Measurements from ENCODE around the gene KIAA1671. TPM values are rescaled to one million over a fixed set of nuclear protein-coding genes. Genes with fewer than 3 reads are reported as not detected.

The KIAA1671 gene
- total RNA-seq, 1 experiment from 2014 or later, result 18.6 TPM

DNA sequence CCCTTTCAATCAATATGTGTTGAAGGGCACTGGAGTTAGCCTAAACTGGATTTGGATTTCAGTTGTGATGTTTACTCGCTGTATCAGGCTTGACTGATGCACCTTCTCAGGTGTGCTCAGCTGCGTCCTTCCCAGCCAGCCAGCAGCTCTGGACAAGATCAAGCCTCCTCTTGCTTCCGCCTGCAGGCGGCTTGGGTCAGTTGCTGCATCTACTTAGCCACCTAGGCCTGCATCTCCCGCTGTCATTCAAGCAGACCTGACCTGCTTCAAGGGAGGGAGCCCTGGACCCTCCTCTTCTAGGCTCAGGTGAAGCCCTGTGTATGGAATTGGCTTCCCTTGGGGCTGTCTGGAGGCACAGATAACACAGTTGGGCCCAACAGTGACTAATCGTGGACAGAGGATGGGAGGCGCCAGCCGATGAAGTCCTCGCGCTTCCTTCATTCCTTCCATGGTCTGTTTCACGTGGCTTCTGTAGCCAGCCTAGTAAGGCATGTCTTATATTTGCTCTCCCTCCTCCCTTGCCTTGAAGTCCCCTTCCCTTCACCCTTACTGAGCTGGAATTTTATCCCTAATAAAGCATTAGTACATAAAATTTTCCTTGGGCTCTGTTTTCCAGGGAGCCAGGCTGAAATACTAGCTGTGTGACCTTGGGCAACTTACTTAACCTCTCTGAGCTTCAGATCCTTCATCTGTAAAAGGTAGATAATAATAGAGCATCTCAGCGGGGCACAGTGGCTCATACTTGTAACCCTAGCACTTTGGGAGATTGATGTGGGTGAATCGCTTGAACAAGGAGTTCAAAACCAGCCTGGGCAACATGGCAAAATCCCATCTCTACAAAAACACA is 3.9 kb upstream of the KIAA1671 start:
- no peaks in the 10 kb centered on the region for H3K27me3 ChIP-seq (ENCODE audit: low read length)
- no peaks in the 10 kb centered on the region for H3K9me3 ChIP-seq (ENCODE audit: low read length)
- DNase-seq, result no peak
- intact Hi-C loops (cut with micrococcal nuclease), result no loop called here
- no peak overlapping the region for H2AFZ ChIP-seq (ENCODE audit: low read length)
- H3K79me2 ChIP-seq (ENCODE audit: low read length), result peaks cover 9% of the 10 kb centered on the region
- H3K27ac ChIP-seq (ENCODE audit: low read length), result no peak overlapping the region
- H3K9ac ChIP-seq (ENCODE audit: low read length), result no peak overlapping the region
- no peaks in the 10 kb centered on the region for H3F3A ChIP-seq (ENCODE audit: low read length, unreplicated experiment)
- no peak overlapping the region for H3K4me3 ChIP-seq (ENCODE audit: low read length)
- BruUV-seq (replicated peaks), result no TSS peak
- ATAC-seq, result no peak
- H3K4me2 ChIP-seq (ENCODE audit: low read length), result no peak overlapping the region
- H3K36me3 ChIP-seq (ENCODE audit: low read depth, low read length), result no peaks in the 10 kb centered on the region
- no peaks in the 10 kb centered on the region for H3K4me1 ChIP-seq (ENCODE audit: insufficient read depth, low read length)
- POLR2A ChIA-PET (ENCODE audit: unreplicated experiment), result no interaction called here
- TF ChIP-seq EZH2 (IDR thresholded peaks at IDR 0.05; ENCODE audit: low read length, unreplicated experiment), result no peak
- TF ChIP-seq, protein P1, sequence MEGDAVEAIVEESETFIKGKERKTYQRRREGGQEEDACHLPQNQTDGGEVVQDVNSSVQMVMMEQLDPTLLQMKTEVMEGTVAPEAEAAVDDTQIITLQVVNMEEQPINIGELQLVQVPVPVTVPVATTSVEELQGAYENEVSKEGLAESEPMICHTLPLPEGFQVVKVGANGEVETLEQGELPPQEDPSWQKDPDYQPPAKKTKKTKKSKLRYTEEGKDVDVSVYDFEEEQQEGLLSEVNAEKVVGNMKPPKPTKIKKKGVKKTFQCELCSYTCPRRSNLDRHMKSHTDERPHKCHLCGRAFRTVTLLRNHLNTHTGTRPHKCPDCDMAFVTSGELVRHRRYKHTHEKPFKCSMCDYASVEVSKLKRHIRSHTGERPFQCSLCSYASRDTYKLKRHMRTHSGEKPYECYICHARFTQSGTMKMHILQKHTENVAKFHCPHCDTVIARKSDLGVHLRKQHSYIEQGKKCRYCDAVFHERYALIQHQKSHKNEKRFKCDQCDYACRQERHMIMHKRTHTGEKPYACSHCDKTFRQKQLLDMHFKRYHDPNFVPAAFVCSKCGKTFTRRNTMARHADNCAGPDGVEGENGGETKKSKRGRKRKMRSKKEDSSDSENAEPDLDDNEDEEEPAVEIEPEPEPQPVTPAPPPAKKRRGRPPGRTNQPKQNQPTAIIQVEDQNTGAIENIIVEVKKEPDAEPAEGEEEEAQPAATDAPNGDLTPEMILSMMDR (conservative IDR thresholded peaks at IDR 0.05; ENCODE audit: low read depth, low read length), result no peak
- TF ChIP-seq EZH2phosphoT487 (IDR thresholded peaks at IDR 0.05; ENCODE audit: borderline replicate concordance, low read length), result no peak
- no peaks in the 10 kb centered on the region for H3K9me2 ChIP-seq (replicated peaks; ENCODE audit: low read length)
- CTCF ChIA-PET, result no interaction called here
- H4K20me1 ChIP-seq (ENCODE audit: low read length), result no peaks in the 10 kb centered on the region

DNA sequence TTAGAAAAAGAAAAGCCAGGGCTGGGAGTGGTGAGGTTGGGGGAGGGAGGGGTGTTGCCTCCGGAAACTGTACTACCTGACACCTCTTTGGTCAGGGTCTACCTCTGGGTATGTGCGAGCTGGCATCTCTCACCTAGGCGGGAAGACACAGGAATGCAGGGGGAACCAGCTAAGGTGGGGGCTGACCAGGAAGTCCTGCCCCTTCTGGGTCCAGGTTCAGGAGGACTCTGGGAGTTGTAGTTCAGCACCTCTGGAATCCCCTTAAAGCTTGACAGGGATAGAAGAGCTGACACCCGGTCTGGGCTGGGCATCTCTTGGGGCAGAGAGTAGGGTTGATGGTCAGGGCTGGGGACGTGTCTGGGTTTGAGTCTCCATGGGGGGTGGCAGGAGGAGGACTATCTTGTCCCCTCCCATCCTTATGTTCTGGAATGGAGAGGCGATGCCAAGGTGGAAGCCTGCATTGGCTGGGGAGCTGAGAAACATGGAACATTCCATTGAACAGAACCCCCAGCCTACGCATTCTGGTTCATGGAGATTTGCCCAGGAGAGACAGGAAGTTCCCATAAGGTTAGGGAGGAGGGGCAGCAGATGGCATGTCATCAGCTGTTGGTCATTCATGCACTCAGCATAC is 2.1 kb upstream of the KIAA1671 start:
- DNase-seq (no peak), ATAC-seq (no peak)
- Histone ChIP-seq H3K9me3 (ENCODE audit: low read length) (no peaks in the 10 kb centered on the region), H3K9me2 (replicated peaks; ENCODE audit: low read length) (no peaks in the 10 kb centered on the region), H3K4me3 (ENCODE audit: low read length) (no peak overlapping the region), H3K36me3 (ENCODE audit: low read depth, low read length) (no peaks in the 10 kb centered on the region), H3F3A (ENCODE audit: low read length, unreplicated experiment) (no peaks in the 10 kb centered on the region), H3K4me2 (ENCODE audit: low read length) (no peak overlapping the region), H2AFZ (ENCODE audit: low read length) (no peak overlapping the region), H4K20me1 (ENCODE audit: low read length) (no peaks in the 10 kb centered on the region), H3K4me1 (ENCODE audit: insufficient read depth, low read length) (peaks cover 13% of the 10 kb centered on the region), H3K9ac (ENCODE audit: low read length) (no peak overlapping the region), H3K27me3 (ENCODE audit: low read length) (no peaks in the 10 kb centered on the region), H3K79me2 (ENCODE audit: low read length) (peaks cover 27% of the 10 kb centered on the region), H3K27ac (ENCODE audit: low read length) (no peak overlapping the region)
- intact Hi-C loops (cut with micrococcal nuclease), result loop anchor here (5.0 kb wide), 1 partner anchor 77 kb away; no protein-coding TSS in a partner anchor
- TF ChIP-seq, protein P1 (conservative IDR thresholded peaks at IDR 0.05; ENCODE audit: low read depth, low read length), result no peak
- TF ChIP-seq EZH2phosphoT487 (IDR thresholded peaks at IDR 0.05; ENCODE audit: borderline replicate concordance, low read length), result no peak
- TF ChIP-seq EZH2 (IDR thresholded peaks at IDR 0.05; ENCODE audit: low read length, unreplicated experiment), result no peak
- ChIA-PET POLR2A (ENCODE audit: unreplicated experiment) (no interaction called here), CTCF (no interaction called here)
- BruUV-seq (replicated peaks), result no TSS peak
